Right ventricle myocardium superior (tissue), 1 donor: ENCODE data around the gene GOLGA6C. TPM values are rescaled to one million over a fixed set of nuclear protein-coding genes. Genes with fewer than 3 reads are reported as not detected.
A peak's percentile ranks its signal among the peaks of the same experiment; 100 is the strongest.
"Not testable (repeated sequence)": the region's sequence is repeated elsewhere in the genome, so short reads cannot be mapped to it uniquely, and the experiment has no call there.

Experiments used
- ATAC-seq: fragments of 200-7000 bp; cut with Tn5 transposase; one replicate; pipeline ENCODE4 v1.9.1; 2020; ENCODE audit warnings: mild to moderate bottlenecking; ENCODE audit not compliant: poor library complexity
- DNase-seq: peaks from one replicate; pipeline ENCODE4 v3.0.0-alpha.2; 2020
- intact Hi-C: fragments of 100-400 bp; cut with DNase I; formaldehyde crosslinking; loops from one replicate; pipeline ENCODE4 v1.11.2; 2022
- total RNA-seq: library from RNA; stranded (reverse); fragmentation: NEBNext Ultra II Directional; extraction: Animal tissue kit (Norgen Biotek cat#: 25700); gene quantifications from one replicate; pipeline ENCODE4 v1.2.1, GENCODE V29; 2021
- donor health status: DM: no; HTN: yes; CAD: no; lungs with severe emphysema.

The GOLGA6C gene
- total RNA-seq, 1 donor from 2014 or later: not detected

DNA sequence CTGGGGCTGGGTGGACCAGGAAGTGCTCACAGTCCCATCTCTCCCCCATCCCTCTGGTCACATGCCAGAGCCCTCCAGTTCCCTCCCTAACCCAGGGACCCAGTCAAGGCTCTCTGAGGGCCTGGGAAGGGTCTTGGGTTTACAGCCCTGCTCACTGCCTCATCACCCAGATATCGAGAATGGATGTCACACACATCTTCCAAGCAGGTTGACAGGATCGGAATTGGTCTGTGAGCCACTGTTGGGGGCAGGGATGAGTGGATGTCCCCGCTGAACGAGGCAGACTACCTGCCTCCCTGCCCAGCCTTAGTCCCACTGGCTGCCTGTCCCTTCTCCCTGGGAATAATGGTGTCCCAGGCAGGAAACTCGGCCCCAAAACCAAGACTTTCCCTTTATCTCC is 20.0 kb upstream of the GOLGA6C start:
- DNase-seq: no peak
- ATAC-seq: no peak
- intact Hi-C loops: no loop called here

DNA sequence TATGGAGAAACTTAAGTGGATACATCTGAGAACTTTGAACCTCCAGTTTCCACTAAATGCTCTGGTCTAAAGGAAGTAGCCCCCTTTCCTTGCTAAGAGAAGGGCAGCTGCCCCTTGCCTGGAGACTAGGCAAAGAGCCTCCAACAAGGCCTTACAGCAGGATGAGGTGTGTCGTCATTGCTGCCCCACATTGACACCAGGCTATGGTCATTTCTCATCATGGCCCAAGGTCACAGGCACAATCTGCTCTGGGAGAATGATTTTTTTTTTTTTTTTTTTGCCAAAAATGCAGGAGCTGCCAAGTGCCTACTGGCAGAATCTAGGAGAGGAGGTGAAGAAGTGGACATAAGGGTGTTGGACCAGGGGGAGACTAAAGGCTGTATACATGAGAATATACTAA is 12.4 kb upstream of the GOLGA6C start:
- DNase-seq, ATAC-seq, intact Hi-C loops: not testable (repeated sequence)

DNA sequence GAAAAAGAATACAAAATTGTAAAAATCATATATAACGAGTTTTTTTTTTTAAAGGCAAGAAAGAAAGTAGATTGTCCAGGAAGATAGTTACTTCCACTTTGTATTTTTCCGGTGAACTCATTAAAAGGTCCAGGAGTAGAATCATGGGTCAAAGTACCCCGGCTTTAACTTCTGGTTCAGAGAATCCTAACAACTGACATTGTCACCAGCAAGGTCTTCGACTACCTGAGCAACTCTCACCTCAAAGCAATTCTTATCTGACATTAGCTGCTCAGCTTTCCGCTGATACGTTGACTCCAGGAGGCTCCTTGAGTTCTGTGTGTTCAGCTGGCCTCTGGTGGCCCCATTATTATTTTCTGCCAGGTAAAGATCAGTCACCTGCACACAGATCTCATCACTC is 9.1 kb upstream of the GOLGA6C start:
- intact Hi-C loops, DNase-seq, ATAC-seq: not testable (repeated sequence)

DNA sequence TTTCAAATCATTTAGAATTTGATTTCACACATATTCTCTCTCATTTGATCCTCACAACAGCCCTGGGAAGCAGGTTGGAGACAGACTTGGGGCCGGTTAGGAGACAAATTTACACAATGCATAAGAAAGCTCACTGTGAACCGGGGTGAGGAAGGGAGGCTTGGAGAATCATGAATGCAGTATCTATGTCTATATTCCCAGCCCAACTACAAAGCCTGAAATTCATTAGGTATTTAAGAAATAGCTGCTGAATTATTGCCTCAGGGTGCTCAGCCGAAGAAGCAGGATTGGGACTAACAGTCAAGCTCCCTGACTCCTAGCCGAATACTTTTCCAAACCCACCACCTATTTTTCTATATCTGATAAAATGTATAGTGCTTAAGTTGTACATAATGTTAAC is 8.4 kb upstream of the GOLGA6C start:
- intact Hi-C loops: no loop called here
- DNase-seq: no peak
- no peak for ATAC-seq

DNA sequence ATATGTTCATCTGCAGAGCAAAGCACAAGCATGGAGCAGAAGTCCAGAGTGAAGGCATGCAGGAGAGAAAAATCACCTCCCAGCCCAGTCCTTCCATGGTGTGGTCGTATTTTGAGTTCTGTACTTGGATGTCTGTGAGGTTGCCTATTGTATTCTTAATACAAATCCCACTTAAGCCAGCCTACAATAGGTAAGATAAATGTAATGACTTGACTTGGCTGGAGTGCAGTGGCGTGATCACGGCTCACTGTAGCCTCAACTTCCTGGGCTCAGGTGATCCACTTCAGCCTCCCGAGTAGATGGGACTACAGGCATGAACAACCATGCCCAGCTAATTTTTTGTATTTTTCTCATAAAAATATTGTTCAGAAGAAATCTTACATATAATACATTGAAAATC is 6.8 kb upstream of the GOLGA6C start:
- DNase-seq, intact Hi-C loops, ATAC-seq: not testable (repeated sequence)

DNA sequence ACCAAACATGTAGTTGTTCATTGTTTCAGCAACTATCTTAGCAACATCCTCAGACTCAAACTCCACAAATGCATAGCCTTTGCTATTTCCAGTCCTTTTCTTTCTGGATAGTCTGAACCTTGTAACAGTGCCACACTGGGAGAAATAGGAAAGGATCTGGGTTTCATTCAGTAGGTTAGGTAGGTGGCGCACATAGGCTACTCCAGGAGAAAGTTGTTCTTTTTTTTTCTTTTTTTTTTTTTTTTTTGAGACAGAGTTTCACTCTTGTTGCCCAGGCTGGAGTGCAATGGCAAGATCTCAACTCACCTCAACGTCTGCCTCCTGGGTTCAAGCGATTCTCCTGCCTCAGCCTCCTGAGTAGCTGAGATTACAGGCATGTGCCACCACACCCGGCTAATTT is 5.8 kb upstream of the GOLGA6C start:
- ATAC-seq, DNase-seq, intact Hi-C loops: not testable (repeated sequence)

DNA sequence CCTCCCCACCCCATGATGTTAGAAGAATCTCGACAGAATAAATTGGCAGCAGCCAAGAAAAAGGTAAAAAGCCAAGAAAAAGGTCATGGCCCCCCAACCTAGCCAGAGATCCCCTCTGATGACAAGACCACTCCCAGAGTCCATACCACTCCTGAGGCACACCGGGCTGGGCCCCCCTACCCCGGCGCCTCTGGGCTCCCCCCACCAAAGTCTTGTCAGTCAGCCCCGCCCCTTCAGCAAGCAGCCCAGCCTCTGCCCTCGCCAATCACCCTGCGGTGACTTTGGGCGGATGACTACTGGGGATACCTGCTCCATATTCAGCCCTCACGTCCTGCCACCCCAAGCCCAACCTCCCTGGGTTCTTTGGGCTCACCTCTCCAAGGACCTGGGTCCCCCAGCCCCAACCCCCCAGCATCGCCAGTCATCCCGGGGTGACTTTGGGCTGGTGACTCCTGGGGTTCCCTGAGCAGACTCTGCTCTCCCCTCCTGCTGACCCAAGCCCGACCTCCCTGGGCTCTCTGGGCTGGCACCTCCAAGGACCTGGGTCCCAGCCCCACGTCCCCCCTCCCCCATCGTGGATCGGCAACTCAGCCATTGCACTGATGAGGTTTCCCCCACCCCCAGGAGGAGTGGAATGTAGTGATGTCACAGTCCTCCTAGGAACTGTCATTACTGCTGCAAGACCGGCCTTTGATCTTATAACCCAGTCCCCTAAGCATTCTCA is 648 bp downstream of the GOLGA6C start:
- ATAC-seq, DNase-seq, intact Hi-C loops: not testable (repeated sequence)

DNA sequence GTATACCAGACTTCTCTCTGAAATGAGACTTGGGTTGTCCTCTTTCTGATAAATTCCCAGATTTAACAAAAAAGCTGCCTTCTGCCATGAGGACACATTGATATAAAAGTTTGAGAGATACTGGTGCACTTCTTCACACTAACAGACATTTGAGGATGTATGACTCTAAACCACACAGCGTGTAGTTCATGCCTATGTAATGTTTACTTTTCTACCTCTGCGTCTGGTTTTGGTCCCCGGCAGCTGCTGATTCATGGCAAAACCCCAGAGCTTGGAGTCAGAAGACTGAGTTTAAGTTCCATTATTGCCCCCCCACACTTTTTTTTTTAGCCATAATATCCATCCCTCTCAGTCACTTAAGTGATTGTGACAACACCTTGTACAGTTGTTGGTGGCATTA is 1.7 kb downstream of the GOLGA6C start:
- intact Hi-C loops, DNase-seq, ATAC-seq: not testable (repeated sequence)

DNA sequence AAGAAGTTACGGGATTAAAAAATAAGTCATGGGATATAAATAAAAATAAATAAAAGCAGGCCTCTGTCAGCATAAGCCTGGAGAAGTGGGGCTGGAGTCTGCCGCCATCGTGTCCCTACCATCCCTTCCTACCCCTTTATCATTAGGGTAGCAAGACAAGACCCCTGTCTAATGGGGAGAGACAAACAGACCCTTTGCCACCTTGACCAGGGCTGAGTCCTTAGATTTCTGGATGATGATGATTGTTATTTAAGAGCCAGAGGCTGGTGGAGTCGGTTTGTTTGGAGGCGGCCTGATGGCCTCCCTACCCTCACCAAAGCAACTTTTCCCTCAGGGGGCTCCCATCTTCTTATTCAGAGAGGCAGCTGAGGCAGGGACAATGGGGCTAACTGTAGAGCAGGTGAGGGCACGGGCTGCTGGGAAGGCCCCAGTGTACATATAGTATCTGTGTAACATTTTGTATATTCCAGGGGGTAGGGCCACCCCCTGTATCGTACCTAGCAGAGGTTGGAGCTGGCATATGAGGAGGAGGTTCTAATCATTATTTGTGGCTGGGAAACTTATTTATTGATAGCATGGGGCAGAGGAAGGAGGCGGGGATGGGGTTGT is 15.7 kb downstream of the GOLGA6C start:
- intact Hi-C loops, DNase-seq, ATAC-seq: not testable (repeated sequence)

DNA sequence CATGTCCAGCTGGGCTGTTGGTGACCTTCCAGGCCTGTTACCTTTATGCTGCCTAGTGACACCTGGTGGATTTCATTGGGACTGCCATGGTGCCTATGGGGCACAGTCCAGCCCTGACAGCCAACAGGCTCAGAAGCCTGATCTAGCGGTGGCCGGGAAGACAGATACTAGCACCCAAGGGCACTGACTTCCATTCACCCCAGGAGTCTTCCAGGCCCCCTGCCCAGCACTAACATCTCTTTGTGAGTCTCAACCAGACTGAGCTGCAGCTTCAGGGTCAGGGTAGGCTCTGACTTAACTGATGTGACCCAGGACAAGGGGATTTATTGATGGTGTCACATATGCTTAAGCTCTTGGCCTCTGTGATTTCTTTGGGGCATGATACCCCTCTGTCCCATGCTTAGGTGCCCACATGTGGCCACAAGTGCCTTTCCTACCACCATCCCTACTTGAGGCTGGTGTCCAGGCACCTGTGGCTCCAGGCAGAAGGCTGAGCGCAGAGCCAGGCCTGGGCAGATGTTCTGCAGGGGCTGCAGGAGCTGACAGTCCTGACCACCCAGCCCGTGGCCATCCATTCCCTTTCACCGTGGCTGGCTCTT is 16.5 kb downstream of the GOLGA6C start:
- intact Hi-C loops: not testable (repeated sequence)
- DNase-seq (peak; percentile 87), ATAC-seq (peak; percentile 98)

DNA sequence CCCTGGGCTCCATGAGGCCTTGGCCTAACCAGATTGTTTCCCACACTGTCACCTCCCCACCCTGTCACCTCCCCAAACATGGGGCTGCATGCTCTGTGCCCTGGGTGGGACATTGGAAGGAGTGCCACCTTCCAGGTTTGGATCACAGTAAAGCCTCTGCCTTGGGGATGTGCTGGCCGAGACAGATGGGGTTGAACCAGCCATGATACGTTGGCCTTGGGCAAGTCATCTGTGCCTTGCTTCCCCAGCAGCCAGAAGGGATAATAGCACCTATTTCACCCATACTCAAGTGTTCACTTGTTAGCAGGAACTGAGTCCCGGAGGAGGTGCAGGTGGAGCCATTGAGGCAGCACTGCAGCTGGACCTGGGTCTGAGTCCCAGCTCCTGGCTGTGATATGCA is 17.5 kb downstream of the GOLGA6C start:
- ATAC-seq, intact Hi-C loops: not testable (repeated sequence)
- peak; percentile 42 for DNase-seq

DNA sequence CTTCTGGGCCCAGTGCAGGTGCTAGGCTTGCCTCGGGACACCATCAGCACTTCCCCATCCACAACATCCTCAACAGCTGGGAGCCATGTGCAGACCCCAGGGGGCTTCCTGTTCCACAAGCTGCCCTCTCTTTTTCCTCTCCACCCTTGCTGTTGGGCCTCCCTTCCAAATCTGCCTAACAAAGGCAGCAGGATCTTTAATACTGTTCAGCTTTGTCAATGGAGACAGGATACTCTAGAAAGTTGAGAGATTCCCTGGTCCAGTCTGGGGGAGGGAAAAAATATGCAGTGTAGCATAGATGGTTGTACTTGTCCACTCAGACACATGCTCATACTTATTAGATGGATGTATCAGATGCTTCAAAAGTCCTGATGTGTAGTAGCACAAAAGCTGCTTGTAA is 20.4 kb downstream of the GOLGA6C start:
- intact Hi-C loops, ATAC-seq, DNase-seq: not testable (repeated sequence)

DNA sequence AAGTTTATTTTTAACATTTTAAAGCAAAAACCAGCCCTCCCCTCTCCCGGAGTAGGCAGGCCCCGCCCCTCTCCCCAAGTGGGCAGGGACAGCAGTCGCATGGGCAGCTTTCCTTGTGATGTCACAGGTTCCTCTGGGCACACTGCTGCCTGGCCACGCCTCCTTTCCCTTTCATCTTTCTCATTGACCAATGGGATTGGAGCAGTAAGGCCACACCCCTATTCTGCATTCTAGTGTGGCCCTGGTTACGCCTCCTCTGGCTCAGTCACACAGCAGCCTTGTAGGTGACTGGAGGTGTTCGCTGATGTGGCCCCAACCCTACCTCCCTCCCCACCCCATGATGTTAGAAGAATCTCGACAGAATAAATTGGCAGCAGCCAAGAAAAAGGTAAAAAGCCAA is 24.4 kb downstream of the GOLGA6C start, which contains the start of gene GOLGA6D:
Gene GOLGA6D, plus strand, starts transcription at position 264 of the 400 bp plus-strand sequence. Its CDS starts 41 bp downstream, at position 305.
- intact Hi-C loops, ATAC-seq, DNase-seq: not testable (repeated sequence)

DNA sequence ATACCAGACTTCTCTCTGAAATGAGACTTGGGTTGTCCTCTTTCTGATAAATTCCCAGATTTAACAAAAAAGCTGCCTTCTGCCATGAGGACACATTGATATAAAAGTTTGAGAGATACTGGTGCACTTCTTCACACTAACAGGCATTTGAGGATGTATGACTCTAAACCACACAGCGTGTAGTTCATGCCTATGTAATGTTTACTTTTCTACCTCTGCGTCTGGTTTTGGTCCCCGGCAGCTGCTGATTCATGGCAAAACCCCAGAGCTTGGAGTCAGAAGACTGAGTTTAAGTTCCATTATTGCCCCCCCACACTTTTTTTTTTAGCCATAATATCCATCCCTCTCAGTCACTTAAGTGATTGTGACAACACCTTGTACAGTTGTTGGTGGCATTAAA is 26.0 kb downstream of the GOLGA6C start:
- DNase-seq, intact Hi-C loops, ATAC-seq: not testable (repeated sequence)

DNA sequence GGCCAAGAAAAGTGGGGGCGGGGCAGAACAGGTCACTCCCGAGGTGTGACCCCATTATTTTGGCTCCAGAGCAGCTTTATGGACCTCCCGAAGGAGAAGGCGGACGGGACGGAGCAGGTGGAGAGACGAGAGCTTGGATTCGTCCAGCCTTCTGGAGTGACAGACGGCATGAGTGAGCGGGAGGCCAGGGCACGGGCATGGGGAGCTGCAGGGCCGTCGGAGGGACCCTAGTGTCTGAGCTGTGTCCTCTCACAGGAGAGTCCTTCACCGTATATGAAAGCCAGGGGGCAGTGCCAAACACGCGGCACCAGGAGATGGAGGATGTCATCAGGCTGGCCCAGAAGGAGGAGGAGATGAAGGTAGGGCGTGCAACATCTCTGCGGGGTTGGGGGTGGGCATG is 35.5 kb downstream of the GOLGA6C start:
- DNase-seq, ATAC-seq, intact Hi-C loops: not testable (repeated sequence)

DNA sequence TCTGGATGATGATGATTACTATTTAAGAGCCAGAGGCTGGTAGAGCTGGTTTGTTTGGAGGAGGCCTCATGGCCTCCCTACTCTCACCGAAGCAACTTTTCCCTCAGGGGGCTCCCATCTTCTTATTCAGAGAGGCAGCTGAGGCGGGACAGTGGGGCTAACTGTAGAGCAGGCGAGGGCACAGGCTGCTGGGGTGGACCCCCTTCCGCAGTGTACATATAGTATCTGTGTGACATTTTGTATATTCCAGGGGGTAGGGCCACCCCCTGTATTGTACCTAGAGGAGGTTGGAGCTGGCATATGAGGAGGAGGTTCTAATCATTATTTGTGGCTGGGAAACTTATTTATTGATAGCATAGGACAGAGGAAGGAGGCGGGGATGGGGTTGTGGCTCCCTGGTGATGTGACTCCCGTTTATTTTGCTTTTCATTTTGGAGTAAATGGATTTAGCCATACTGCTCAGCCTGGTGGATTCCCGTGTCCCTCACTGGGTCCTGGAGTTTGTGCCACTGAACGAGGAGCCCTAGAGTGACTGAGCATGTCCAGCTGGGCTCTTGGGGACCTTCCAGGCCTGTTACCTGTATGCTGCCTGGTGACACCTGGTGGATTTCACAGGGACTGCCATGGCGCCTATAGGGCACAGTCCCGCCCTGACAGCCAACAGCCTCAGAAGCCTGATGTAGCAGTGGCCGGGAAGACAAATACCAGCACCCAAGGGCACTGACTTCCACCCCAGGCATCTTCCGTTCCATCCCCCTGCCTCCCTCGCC is 40.6 kb downstream of the GOLGA6C start:
- ATAC-seq: peak; percentile 83
- intact Hi-C loops, DNase-seq: not testable (repeated sequence)

DNA sequence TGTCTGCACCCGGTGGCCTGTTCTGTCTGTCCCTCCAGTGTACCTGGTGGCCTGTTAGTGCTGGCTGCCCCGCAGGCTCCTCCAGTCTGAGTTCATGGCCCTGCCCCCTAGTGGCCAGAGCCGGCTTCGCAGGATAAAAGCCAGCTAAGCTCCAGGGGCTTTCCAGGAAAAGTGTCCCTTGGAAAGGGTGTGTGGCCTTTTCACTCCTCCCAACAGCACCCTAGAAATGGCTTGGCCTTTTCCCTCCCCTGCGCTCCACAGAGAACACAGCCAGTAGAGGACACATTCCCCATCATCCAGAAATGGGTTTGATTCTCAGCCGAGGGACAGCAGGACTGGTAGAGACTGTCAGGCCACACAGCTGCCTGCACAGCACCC is 41.2 kb downstream of the GOLGA6C start:
- ATAC-seq (peak; percentile 88), DNase-seq (peak; percentile 78)
- intact Hi-C loops: not testable (repeated sequence)

DNA sequence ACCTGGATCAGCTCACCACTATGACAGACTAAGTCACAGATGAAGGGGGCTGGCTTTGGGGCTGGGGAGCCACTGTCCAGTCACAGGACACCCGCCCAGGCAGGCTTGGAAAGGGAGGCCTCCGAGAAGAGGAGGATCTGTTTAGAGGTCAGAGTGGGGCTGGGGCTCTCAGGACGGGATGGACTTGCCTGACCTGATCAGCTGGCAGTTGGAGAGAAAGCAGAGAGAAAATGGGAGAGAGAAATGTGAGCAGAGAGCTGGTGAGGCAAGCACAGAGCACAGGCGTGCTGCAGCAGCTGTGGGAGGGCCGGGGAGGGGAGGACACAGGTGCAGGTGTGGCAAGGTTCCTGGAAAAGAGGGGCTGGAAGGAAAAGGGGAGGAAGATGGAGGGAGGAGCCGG is 41.9 kb downstream of the GOLGA6C start:
- ATAC-seq, intact Hi-C loops, DNase-seq: not testable (repeated sequence)

DNA sequence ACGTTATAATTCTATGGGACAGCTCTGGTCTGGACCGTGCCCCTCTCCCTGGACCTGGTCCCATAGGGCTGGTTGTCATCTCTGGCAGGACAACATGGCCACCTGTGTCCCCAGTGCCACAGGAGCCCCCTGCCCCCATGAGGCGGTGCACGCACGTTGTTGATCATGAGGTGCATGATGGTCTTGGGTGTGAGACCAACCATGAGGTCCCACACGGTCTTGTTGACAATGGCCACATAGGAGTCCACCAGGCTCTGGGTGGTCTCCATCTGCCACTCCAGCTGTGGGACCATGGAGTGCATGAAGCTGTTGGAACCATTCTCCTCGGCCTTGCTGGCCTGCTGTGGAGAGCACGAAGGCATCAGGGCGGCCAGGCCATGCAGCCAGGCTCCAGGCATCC is 44.2 kb downstream of the GOLGA6C start:
- DNase-seq: no peak
- no peak for ATAC-seq
- intact Hi-C loops: no loop called here
